ENCODE data around the gene MED23.

DNA sequence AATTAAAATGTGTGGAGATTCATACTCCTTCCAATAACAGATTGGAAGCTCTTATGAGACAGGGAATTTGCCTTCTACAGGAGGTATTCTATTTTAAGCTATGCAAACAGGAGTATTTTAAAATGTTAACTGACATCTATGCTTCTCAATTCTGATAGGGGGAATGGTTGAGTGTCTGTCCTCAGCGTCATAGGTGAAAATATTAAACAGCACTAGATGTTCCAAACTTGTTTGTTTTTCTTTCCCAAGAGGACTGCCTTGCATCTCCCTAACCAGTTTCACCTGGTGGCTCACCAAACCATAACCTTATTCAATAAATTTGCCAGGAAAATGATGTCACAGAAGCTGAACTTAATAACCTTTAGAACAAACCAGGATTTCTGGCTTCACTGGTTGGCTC lies 79.6 kb downstream of the MED23 start:
- TF ChIP-seq, protein P1, sequence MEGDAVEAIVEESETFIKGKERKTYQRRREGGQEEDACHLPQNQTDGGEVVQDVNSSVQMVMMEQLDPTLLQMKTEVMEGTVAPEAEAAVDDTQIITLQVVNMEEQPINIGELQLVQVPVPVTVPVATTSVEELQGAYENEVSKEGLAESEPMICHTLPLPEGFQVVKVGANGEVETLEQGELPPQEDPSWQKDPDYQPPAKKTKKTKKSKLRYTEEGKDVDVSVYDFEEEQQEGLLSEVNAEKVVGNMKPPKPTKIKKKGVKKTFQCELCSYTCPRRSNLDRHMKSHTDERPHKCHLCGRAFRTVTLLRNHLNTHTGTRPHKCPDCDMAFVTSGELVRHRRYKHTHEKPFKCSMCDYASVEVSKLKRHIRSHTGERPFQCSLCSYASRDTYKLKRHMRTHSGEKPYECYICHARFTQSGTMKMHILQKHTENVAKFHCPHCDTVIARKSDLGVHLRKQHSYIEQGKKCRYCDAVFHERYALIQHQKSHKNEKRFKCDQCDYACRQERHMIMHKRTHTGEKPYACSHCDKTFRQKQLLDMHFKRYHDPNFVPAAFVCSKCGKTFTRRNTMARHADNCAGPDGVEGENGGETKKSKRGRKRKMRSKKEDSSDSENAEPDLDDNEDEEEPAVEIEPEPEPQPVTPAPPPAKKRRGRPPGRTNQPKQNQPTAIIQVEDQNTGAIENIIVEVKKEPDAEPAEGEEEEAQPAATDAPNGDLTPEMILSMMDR (conservative IDR thresholded peaks at IDR 0.05 in 1 of 2, IDR thresholded peaks at IDR 0.05 in 1 of 2; ENCODE audit: low read depth in 1 of 2, low read length in 2 of 2) = no peak
- no peak for TF ChIP-seq EZH2 (IDR thresholded peaks at IDR 0.05; ENCODE audit: low read length, missing control alignments)

Data from fibroblast of lung (primary cell).